ENCODE measurements around the gene PCGF5. TPM values are rescaled to one million over a fixed set of nuclear protein-coding genes. Genes with fewer than 3 reads are reported as not detected.

Gene PCGF5
- total and polyA plus RNA-seq, 9 of the 15 experiments (the other 6 are each of a cell fraction or from before 2014, with no cell fraction given): 10.9 to 40.0 (median 20.3) TPM

GRCh38 chr10:91289305-91289704 is 68.8 kb downstream of the PCGF5 start:
- 22% methylated on average over 1 of the region's 1 CpG for WGBS (ENCODE audit: insufficient coverage, low coverage, missing lambda C conversion rate)
- CTCF ChIA-PET (ENCODE audit: low intra/inter-chr PET ratio): no interaction called here
- TF ChIP-seq ZNF830 (CRISPR knock-in tag; IDR thresholded peaks at IDR 0.05) (no peak), ZZZ3 (IDR thresholded peaks at IDR 0.05) (no peak), ESRRB (CRISPR knock-in tag; IDR thresholded peaks at IDR 0.05; ENCODE audit: borderline replicate concordance) (no peak), CEBPZ (IDR thresholded peaks at IDR 0.05; ENCODE audit: borderline replicate concordance, low read depth, low read length) (no peak), CTBP1 (IDR thresholded peaks at IDR 0.05; ENCODE audit: borderline replicate concordance) (no peak), ZNF184 (CRISPR knock-in tag; IDR thresholded peaks at IDR 0.05) (no peak), GABPB1 (CRISPR knock-in tag; IDR thresholded peaks at IDR 0.05) (no peak), ZNF384 (IDR thresholded peaks at IDR 0.05; ENCODE audit: low read depth, low read length) (no peak), C11orf30 (IDR thresholded peaks at IDR 0.05; ENCODE audit: low read depth) (peak; percentile 83), MAFF (IDR thresholded peaks at IDR 0.05; ENCODE audit: low read length) (peak; percentile 89), MAFK (IDR thresholded peaks at IDR 0.05; ENCODE audit: low read length) (peak; percentile 91), POLR2G (IDR thresholded peaks at IDR 0.05; ENCODE audit: low read depth, low read length) (no peak), MXD1 (CRISPR knock-in tag; IDR thresholded peaks at IDR 0.05; ENCODE audit: borderline replicate concordance, poor library complexity, severe bottlenecking) (no peak), ZNF253 (CRISPR knock-in tag; conservative IDR thresholded peaks at IDR 0.05) (no peak), GATA2 (CRISPR knock-in tag; IDR thresholded peaks at IDR 0.05) (no peak), POLR2B (IDR thresholded peaks at IDR 0.05; ENCODE audit: low read depth, partially characterized antibody) (no peak), CBX1 (IDR thresholded peaks at IDR 0.05; ENCODE audit: low read depth) (no peak), SMARCA5 (IDR thresholded peaks at IDR 0.05) (no peak), ZNF316 (IDR thresholded peaks at IDR 0.05) (peak; percentile 89), MAFG (tag; conservative IDR thresholded peaks at IDR 0.05) (peak; percentile 85)
- TF ChIP-seq, protein P1, sequence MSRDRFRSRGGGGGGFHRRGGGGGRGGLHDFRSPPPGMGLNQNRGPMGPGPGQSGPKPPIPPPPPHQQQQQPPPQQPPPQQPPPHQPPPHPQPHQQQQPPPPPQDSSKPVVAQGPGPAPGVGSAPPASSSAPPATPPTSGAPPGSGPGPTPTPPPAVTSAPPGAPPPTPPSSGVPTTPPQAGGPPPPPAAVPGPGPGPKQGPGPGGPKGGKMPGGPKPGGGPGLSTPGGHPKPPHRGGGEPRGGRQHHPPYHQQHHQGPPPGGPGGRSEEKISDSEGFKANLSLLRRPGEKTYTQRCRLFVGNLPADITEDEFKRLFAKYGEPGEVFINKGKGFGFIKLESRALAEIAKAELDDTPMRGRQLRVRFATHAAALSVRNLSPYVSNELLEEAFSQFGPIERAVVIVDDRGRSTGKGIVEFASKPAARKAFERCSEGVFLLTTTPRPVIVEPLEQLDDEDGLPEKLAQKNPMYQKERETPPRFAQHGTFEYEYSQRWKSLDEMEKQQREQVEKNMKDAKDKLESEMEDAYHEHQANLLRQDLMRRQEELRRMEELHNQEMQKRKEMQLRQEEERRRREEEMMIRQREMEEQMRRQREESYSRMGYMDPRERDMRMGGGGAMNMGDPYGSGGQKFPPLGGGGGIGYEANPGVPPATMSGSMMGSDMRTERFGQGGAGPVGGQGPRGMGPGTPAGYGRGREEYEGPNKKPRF (IDR thresholded peaks at IDR 0.05; ENCODE audit: low read depth, low read length): no peak

More at GRCh38 chr10:91289305-91289704, 68.8 kb downstream of the PCGF5 start:
- FAIRE-seq (no peak), ATAC-seq (no peak), DNase-seq (ENCODE audit: extremely low read depth in 1 of 4, low spot score in 3 of 4) (no peak)
- H3K27me3 ChIP-seq (ENCODE audit: control insufficient read depth in 2 of 2, insufficient read depth in 2 of 2, low read length in 2 of 2): peaks cover 0 to 15% of the 10 kb centered on the region in 2 experiments; a peak in 4 of 5 replicates
- in situ Hi-C loops (cut with MboI): loop anchor here (25.0 kb wide), 1 partner anchor 623 kb away; the partner anchor contains the start of genes BTAF1 and FGFBP3
- H3K4me1 ChIP-seq (replicated peaks in 1 of 2; ENCODE audit: control insufficient read depth in 2 of 2, insufficient read depth in 2 of 2, low read length in 2 of 2): peaks cover 2 to 3% of the 10 kb centered on the region in 2 experiments; a peak in 2 of 5 replicates
- no peaks in the 10 kb centered on the region for H3K9me1 ChIP-seq (ENCODE audit: control insufficient read depth, insufficient read depth, low read length)
- no peaks in the 10 kb centered on the region for H3K79me2 ChIP-seq (ENCODE audit: control insufficient read depth, insufficient read depth, low read length)
- H3K27ac ChIP-seq (ENCODE audit: extremely low read depth, low read depth, low read length): no peak overlapping the region
- no TSS peak for BruUV-seq (replicated peaks)
- no peaks in the 10 kb centered on the region for H3K36me3 ChIP-seq (ENCODE audit: control insufficient read depth, insufficient read depth, low read length)
- no peak overlapping the region for H3K4me3 ChIP-seq
- no peak overlapping the region for H3K4me2 ChIP-seq (ENCODE audit: insufficient read depth, low read length)
- no peak overlapping the region for H2AFZ ChIP-seq (ENCODE audit: low read depth, low read length)
- no peaks in the 10 kb centered on the region for H3K9me3 ChIP-seq (replicated peaks; ENCODE audit: control insufficient read depth, insufficient read depth, low read depth, low read length)
- no peak overlapping the region for H3K9ac ChIP-seq (ENCODE audit: insufficient read depth in 1 of 2, low read depth in 2 of 2, low read length in 2 of 2)
- H4K20me1 ChIP-seq (replicated peaks; ENCODE audit: control insufficient read depth, insufficient read depth, low read length): no peaks in the 10 kb centered on the region
- POLR2A ChIA-PET: no interaction called here
- intact Hi-C loops (cut with micrococcal nuclease): no loop called here
